ES-I3 (cell line): ENCODE data around the gene TRAF5.

Experiments used
- H3K36me3 ChIP-seq: 2 replicates; pipeline ENCODE4 v1.6.1; 2013; ENCODE audit warnings: mild to moderate bottlenecking, low read length, control low read depth, moderate library complexity; ENCODE audit not compliant: insufficient read depth
- H3K4me1 ChIP-seq: 2 replicates; pipeline ENCODE4 v1.6.1; 2013; ENCODE audit warnings: mild to moderate bottlenecking, control low read depth, low read length; ENCODE audit not compliant: insufficient read depth
- H3K9ac ChIP-seq: 2 replicates; pipeline ENCODE4 v1.6.1; 2013; ENCODE audit warnings: low read depth, mild to moderate bottlenecking, low read length, moderate library complexity
- H3K9me3 ChIP-seq: 2 replicates; pipeline ENCODE4 v1.6.1; 2013; ENCODE audit warnings: mild to moderate bottlenecking, low read length, moderate library complexity; ENCODE audit not compliant: control insufficient read depth, insufficient read depth

The TRAF5 gene

GRCh38 chr1:211332830-211333229 is 6.2 kb downstream of the TRAF5 start:
- Histone ChIP-seq H3K4me1 (peaks cover 30% of the 10 kb centered on the region), H3K9ac (no peak overlapping the region), H3K9me3 (no peaks in the 10 kb centered on the region), H3K36me3 (no peaks in the 10 kb centered on the region)

GRCh38 chr1:211333906-211334305 is 7.3 kb downstream of the TRAF5 start:
- Histone ChIP-seq H3K36me3 (no peaks in the 10 kb centered on the region), H3K9me3 (no peaks in the 10 kb centered on the region), H3K4me1 (peaks cover 30% of the 10 kb centered on the region), H3K9ac (no peak overlapping the region)

GRCh38 chr1:211334986-211335385 is 8.4 kb downstream of the TRAF5 start:
- H3K9ac ChIP-seq = no peak overlapping the region
- H3K9me3 ChIP-seq = no peaks in the 10 kb centered on the region
- H3K36me3 ChIP-seq = no peaks in the 10 kb centered on the region
- peaks cover 31% of the 10 kb centered on the region for H3K4me1 ChIP-seq

GRCh38 chr1:211335522-211336157 is 9.0 kb downstream of the TRAF5 start:
- no peaks in the 10 kb centered on the region for H3K36me3 ChIP-seq
- H3K4me1 ChIP-seq = peaks cover 26% of the 10 kb centered on the region
- no peak overlapping the region for H3K9ac ChIP-seq
- H3K9me3 ChIP-seq = no peaks in the 10 kb centered on the region

GRCh38 chr1:211336161-211336560 is 9.5 kb downstream of the TRAF5 start:
- peaks cover 21% of the 10 kb centered on the region for H3K4me1 ChIP-seq
- H3K9ac ChIP-seq = no peak overlapping the region
- H3K36me3 ChIP-seq = no peaks in the 10 kb centered on the region
- H3K9me3 ChIP-seq = no peaks in the 10 kb centered on the region

- no peak overlapping the region for H3K9ac ChIP-seq
- peaks cover 21% of the 10 kb centered on the region for H3K4me1 ChIP-seq
- H3K9me3 ChIP-seq = no peaks in the 10 kb centered on the region
- no peaks in the 10 kb centered on the region for H3K36me3 ChIP-seq
Measured at GRCh38 chr1:211336775-211337174, 10.1 kb downstream of the TRAF5 start.

DNA sequence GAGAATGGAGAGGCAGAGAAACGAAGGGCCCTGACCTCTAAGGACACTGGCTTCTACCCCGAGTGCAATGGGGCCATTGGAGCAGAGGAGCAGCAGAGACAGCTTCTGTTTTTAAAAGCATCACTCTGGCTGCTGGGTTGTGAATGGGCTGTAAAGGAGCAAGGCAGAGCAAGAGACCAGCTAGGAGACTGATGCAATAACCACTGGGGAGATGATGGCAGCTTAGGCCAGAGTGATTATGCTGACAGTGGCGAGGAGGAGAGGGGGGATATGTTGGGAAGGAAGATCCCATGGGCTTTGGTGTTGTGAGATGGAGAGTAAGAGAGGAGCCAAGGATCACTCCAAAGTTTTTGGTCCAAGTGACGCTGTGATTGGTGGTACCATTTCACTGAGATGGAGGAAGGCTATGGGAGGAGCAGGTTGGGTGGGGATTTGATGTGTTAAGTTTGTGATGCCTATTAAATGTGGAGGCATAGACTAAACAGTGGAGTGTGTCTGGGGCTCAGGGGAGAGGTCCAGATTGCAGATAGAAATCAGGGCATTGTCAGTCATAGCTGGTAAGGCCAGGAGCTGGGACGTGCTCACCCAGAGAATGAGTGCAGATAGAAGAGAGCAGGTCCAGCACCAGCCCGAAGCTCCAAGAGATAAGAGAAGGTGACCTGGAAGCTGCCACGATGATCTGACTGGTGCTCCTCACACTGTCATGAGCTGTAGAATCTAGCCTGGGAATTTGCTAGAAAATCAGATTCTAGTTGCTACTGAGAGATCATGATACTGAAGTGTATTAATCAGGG is 11.0 kb downstream of the TRAF5 start:
- Histone ChIP-seq H3K4me1 (peaks cover 15% of the 10 kb centered on the region; the same call in 1 of the 2 replicates), H3K36me3 (no peaks in the 10 kb centered on the region), H3K9ac (no peak overlapping the region), H3K9me3 (no peaks in the 10 kb centered on the region)

GRCh38 chr1:211338224-211338620 is 11.6 kb downstream of the TRAF5 start:
- Histone ChIP-seq H3K9me3 (no peaks in the 10 kb centered on the region), H3K4me1 (peaks cover 15% of the 10 kb centered on the region; the same call in 1 of the 2 replicates), H3K36me3 (no peaks in the 10 kb centered on the region), H3K9ac (no peak overlapping the region)

- no peaks in the 10 kb centered on the region for H3K9me3 ChIP-seq
- H3K9ac ChIP-seq = no peak overlapping the region
- peaks cover 15% of the 10 kb centered on the region; the same call in 1 of the 2 replicates for H3K4me1 ChIP-seq
- no peaks in the 10 kb centered on the region for H3K36me3 ChIP-seq
Measured at GRCh38 chr1:211339631-211340041, 13.0 kb downstream of the TRAF5 start.

DNA sequence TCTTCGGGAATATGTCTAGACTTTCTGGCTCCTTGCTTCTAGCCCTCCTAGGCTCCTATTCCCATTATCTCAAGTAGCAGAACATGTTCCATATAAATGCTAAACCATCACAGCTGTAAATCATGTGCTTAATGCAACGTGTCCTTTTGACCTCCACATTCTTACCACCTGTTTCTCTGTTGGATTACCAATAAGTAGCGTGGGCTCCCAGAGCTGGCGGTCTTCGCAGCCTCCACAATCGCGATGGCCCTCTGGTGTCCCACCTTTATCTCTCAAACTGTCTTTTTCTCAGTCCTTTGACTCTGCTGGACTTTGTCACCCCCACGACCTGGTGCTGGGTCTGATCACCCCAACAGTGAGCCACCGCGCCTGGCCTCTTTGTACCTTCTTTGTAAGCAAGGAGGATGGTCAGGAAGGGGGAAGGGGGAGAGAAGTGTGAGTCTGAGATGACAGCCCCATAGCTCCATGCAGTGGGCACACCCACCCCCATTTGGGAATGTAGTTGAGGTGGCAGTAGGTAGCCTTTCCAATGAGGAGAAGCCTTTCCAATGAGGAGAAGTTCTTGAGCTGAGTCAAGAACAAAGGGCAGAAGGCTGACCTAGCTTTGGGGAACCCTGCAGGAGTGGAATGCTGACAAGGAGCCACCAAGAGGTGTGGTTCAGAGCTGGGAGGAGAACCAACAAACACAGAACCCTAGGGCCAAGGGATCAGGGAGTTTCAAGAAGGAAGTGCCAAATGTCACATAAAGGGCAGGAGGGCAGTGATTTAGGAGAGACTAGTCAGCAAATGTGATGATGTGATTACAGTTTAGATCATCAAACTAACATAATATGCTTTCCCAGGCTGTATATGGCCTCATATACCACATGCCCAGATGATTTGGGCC is 14.2 kb downstream of the TRAF5 start:
- H3K9ac ChIP-seq = no peak overlapping the region
- no peaks in the 10 kb centered on the region for H3K9me3 ChIP-seq
- no peaks in the 10 kb centered on the region for H3K36me3 ChIP-seq
- peaks cover 16% of the 10 kb centered on the region for H3K4me1 ChIP-seq

GRCh38 chr1:211341999-211342398 is 15.4 kb downstream of the TRAF5 start:
- no peaks in the 10 kb centered on the region for H3K36me3 ChIP-seq
- H3K9me3 ChIP-seq = no peaks in the 10 kb centered on the region
- H3K9ac ChIP-seq = no peak overlapping the region
- peaks cover 16% of the 10 kb centered on the region for H3K4me1 ChIP-seq

DNA sequence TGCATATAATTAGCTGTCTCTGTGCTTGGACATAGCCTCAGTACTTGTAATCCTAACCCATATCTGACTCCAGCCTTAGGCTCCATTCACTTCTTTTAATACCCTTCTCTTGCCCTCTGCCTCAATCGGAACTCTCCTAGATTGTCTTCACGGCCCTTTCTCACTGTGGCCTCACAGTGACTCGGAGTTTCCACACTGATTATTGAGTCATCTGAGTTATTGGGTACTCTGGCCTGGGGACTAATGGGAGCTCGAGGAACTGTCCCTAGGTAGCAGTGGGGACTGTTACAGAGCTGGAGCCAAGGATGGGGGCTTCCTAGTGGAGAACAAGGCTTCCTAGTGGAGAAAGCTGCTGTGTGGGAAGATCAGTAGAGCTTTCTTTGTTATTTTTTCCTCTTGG is 17.0 kb downstream of the TRAF5 start:
- Histone ChIP-seq H3K4me1 (peaks cover 16% of the 10 kb centered on the region), H3K36me3 (no peaks in the 10 kb centered on the region), H3K9me3 (no peaks in the 10 kb centered on the region), H3K9ac (no peak overlapping the region)

DNA sequence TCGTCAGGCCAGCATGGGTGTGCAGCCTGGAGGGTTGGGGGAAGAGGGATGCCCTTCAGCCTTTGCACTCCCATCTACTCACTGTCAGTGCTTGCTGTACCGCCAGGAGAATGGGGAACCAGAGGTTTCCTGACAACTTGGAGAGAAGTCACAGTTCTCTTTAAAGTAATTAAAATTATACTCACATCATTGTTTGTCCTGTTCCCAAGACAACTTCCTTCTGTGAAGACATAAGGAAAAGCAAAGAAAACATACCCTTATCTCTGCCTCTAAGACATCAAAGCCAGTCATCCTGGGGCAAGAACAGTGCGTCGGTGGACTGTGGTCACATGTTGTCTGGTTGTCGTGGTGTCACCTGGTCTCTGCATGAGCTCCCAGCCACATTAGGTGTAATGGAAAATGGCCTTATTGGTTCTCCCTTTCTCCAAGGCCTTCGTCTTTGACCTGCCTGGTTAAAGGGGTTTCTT is 17.6 kb downstream of the TRAF5 start:
- no peaks in the 10 kb centered on the region for H3K9me3 ChIP-seq
- H3K9ac ChIP-seq = no peak overlapping the region
- no peaks in the 10 kb centered on the region for H3K36me3 ChIP-seq
- H3K4me1 ChIP-seq = peaks cover 13% of the 10 kb centered on the region

DNA sequence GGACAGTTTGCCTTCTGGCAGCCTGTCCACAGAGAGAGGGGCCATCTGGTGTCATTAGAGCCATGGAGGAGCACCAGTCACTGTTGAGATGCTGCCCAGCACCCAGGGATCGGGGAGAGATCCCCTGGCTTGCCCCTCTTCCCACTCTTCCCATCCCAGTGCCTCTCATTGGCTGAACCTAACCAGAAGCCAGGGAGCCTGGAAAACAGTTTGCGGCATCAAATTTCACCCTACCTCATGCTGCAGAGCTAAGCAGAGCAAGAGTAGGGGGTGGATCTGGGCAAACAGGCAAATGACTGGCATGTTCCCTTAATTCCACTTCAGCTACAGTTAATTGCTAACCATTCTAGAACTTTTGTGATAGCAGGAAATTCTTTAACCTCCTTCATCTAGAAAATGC is 19.1 kb downstream of the TRAF5 start:
- Histone ChIP-seq H3K36me3 (no peaks in the 10 kb centered on the region), H3K4me1 (peaks cover 9% of the 10 kb centered on the region), H3K9ac (no peak overlapping the region), H3K9me3 (no peaks in the 10 kb centered on the region)
